ENCODE measurements around the gene CARD9. TPM values are rescaled to one million over a fixed set of nuclear protein-coding genes. Genes with fewer than 3 reads are reported as not detected.

The CARD9 gene
- total RNA-seq, 1 experiment from 2014 or later: 1.7 TPM

- Histone ChIP-seq H3K9me3 (ENCODE audit: control insufficient read depth, insufficient read depth, low read depth, low read length) (no peaks in the 10 kb centered on the region), H3K27ac (ENCODE audit: low read length) (no peak overlapping the region), H3K36me3 (ENCODE audit: control insufficient read depth, insufficient read depth, low read length) (no peaks in the 10 kb centered on the region; the same call in 1 of the 2 replicates), H3K27me3 (ENCODE audit: control insufficient read depth, insufficient read depth, low read length) (no peaks in the 10 kb centered on the region), H3K4me1 (ENCODE audit: control insufficient read depth, insufficient read depth, low read length) (no peaks in the 10 kb centered on the region; the same call in 1 of the 2 replicates), H3K4me3 (ENCODE audit: low read depth in 2 of 2, low read length in 2 of 2) (peak overlapping the region; percentile 37 to 44; a peak in 3 of 4 replicates)
- POLR2A ChIA-PET: no interaction called here
- in situ Hi-C loops (cut with HindIII; ENCODE audit: low pct_unique_long_range_greater_than_20kb, low sequenced_read_pairs) (no loop called here), intact Hi-C loops (cut with micrococcal nuclease; ENCODE audit: unreplicated experiment) (no loop called here)
- DNase-seq (ENCODE audit: low read depth, low spot score): no peak
- peak; percentile 18 for ATAC-seq
- TF ChIP-seq SIN3A (IDR thresholded peaks at IDR 0.05; ENCODE audit: borderline replicate concordance, insufficient read depth, low read depth, low read length) (no peak), TCF7L2 (IDR thresholded peaks at IDR 0.05; ENCODE audit: low read depth, low read length) (no peak), CTCF (IDR thresholded peaks at IDR 0.05) (no peak), POLR2AphosphoS5 (IDR thresholded peaks at IDR 0.05; ENCODE audit: low read depth, low read length) (no peak), REST (IDR thresholded peaks at IDR 0.05; ENCODE audit: insufficient read depth in 1 of 2, low read depth in 2 of 2, low read length in 1 of 2) (no peak)
- CTCF ChIA-PET: no interaction called here
- no TSS peak for BruUV-seq (replicated peaks)
These were observed 46.6 kb downstream of the CARD9 start for GRCh38 chr9:136326761-136327303.

- in situ Hi-C loops (cut with HindIII; ENCODE audit: low pct_unique_long_range_greater_than_20kb, low sequenced_read_pairs): no loop called here
- no peaks in the 10 kb centered on the region; the same call in 1 of the 2 replicates for H3K4me1 ChIP-seq (ENCODE audit: control insufficient read depth, insufficient read depth, low read length)
- no peaks in the 10 kb centered on the region for H3K27me3 ChIP-seq (ENCODE audit: control insufficient read depth, insufficient read depth, low read length)
- no peak overlapping the region for H3K27ac ChIP-seq (ENCODE audit: low read length)
- ChIA-PET CTCF (no interaction called here), POLR2A (no interaction called here)
- no peaks in the 10 kb centered on the region for H3K9me3 ChIP-seq (ENCODE audit: control insufficient read depth, insufficient read depth, low read depth, low read length)
- ATAC-seq (no peak), DNase-seq (ENCODE audit: low read depth, low spot score) (no peak)
- no TSS peak for BruUV-seq (replicated peaks)
- TF ChIP-seq POLR2AphosphoS5 (IDR thresholded peaks at IDR 0.05; ENCODE audit: low read depth, low read length) (no peak), REST (IDR thresholded peaks at IDR 0.05; ENCODE audit: insufficient read depth in 1 of 2, low read depth in 2 of 2, low read length in 1 of 2) (no peak), CTCF (IDR thresholded peaks at IDR 0.05) (no peak)
- intact Hi-C loops (cut with micrococcal nuclease; ENCODE audit: unreplicated experiment): no loop called here
- H3K36me3 ChIP-seq (ENCODE audit: control insufficient read depth, insufficient read depth, low read length): no peaks in the 10 kb centered on the region; the same call in 1 of the 2 replicates
- H3K4me3 ChIP-seq (ENCODE audit: low read depth in 2 of 2, low read length in 2 of 2): no peak overlapping the region
These were observed 47.3 kb downstream of the CARD9 start for GRCh38 chr9:136326061-136326760.
